HK-2 (cell line): ENCODE results near the gene HES3.
A peak's percentile ranks its signal among the peaks of the same experiment; 100 is the strongest.

ENCODE experiments used
- DNase-seq: peaks from one replicate; pipeline ENCODE4 v3.0.0-alpha.2; 2018; ENCODE audit not compliant: unreplicated experiment

Gene HES3, protein sequence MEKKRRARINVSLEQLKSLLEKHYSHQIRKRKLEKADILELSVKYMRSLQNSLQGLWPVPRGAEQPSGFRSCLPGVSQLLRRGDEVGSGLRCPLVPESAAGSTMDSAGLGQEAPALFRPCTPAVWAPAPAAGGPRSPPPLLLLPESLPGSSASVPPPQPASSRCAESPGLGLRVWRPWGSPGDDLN

DNA sequence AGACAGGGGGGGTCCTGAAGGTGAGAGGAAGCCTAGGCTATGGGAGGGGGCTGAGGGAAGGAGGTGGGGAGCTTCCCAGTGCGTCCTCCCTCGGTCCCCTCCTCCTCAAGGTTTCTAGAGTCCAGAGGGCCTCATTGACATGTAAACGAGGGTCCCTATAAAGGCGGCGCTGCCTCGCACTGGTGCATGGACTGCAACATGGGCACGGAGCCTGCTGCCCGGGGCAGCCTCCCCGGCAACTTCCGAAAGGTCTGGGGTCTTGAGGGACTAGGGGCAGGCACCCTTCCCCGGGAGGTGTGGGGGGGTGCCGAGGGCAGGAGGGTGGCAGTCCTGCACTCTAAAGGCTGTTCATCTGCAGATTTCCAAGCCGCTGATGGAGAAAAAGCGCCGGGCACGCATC lies at the start of gene HES3:
Gene HES3, plus strand, starts transcription at position 187 of the 400 bp plus-strand sequence. Its CDS starts 187 bp downstream, at position 374.
- no peak for DNase-seq

DNA sequence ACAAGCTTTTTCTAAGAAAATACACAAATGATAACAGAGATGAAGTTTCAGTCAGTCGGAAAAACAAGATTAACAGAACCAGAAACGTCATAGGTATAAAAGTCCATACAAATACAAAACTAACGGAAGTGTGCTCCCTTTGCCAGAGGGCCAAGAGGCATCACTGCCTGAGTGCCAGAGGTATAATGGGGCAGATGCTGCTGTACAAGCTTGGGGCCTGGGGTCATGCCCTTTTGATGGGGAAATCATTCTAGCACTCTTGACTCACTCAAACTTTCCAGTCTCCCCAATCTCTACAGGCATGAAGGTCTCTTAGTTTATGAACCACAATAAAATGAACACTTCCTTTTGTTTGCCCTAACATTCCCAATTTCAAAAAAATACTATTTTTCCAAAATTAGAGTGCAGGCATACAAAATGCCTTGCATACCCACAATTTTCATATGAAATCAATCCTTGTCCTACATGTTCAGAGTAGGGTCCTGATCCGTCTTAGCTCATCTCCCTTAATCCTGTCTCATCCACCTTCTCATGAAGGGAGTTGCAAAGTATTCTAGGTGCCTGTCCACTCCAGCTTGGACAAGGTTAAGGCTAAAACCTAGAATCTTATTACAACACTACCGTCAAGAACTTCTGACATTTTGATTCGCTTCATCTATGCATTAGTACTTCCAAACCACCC lies 46.1 kb upstream of the HES3 start:
- no peak for DNase-seq

DNA sequence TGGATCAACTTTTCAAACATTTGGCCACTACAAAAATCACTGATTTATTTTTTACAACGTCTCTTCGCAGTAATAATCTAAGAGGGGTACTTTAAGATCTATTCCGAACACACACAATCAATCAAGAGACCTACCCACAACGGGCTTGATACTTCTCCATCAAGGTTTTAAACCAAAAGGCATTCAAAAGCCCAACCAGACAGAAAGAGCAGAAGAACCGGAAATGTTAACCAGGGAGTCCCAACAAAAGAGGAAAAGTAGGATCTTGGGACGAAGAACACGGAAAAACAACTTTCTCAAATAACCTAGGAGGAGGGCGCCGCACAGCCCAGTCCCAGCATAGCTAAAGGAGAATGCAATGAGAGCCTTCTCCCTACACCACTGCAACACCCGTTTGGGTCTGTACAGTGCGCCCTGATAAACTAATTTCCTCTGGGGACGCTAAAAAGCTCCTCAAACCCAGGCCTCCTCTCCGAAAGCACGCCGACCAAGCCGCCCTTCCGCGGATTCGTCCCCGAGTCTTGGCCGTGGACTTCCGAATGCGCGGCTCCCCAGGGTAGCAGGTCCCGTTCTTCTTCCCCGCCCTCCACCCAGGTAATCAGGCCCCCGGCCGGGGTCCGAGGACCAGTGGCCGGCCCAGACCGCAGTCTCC lies 45.2 kb upstream of the HES3 start:
- DNase-seq, result no peak

GRCh38 chr1:6199298-6200187 lies 44.4 kb upstream of the HES3 start, which contains the start of gene RPL22:
RPL22 (minus strand) TSS chr1:6199595; CDS start chr1:6199573, 22 bp downstream.
- DNase-seq, result peak; percentile 97

DNA sequence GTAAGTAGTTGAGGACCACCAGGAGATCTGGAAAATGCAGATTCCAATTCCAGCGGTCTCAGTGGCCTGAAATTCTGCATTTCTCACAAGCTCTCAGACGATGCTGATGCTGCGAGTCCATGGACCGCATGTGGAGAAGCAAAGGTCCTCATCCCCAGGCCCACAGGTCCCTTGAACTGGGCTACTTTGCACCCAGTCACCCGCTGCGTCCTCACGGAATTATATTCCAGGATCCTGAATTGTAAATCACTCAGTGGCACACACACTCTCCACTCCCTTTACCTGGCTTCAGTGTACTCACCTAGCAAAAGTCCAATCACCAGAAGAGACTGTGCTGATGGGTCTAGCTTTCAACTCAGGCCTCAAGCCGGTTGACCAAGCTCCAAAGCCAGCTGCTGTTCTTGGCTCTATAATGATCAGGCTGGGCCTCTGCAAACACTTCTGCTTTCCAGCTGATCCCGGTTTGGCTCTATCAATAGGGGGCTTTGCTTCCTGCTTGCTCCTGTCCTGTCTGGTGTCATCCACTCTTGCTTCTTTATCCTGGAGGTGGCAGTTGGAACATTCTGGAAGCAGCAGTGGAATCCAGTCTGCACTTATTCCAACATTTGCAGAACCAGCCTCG lies 43.7 kb upstream of the HES3 start:
- no peak for DNase-seq

DNA sequence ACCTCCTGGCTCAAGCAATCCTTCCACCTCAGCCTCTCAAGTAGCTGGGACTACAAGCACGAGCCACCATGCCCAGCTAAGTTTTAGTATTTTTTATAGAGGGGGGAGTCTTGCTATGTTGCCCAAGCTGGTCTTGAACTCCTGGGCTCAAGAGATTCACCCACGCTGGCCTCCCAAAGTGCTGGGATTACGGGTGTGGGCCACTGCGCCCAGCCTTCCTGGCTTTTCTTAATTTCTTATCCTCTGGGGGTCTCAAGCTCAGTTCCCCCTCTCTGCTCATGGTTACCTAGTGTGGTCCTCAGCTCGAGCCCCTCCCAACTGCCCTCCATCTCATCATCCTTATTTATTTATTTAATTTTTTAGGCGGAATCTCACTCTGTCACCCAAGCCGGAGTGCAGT lies 41.7 kb upstream of the HES3 start:
- no peak for DNase-seq

DNA sequence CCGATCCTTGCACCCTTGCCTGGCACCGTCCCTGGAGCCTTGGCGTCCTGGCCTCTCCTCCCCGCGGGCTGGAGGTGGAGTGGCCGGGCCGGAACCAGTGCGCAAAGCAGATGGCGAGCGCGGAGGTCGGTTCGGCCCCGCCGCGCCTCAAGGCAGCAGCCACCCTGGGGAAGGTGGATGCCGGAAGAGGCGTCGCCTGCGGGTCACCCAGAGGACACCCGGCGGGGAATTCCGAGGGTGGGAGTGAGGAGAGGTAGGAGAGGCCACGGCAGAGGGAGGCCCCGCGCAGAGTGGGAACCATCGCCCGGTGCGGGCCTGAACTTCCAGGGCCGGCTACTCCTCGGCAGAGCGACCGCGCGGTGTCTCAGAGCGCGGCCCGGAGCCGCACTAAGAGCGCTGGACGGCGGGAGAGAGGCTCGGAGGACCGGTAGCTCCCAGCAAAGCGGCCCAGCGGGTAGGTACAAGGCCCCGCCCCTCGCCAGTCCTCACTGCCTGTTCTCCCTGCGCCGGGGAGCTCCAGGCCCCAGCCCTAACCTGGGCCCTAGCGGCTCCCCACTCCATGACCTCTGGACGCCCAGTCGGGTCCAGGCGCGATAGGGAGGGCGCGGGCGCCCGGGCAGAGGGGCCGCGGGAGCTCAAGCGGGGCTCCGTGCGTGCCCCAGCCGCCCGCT lies 38.0 kb upstream of the HES3 start, which contains the start of gene RNF207:
Gene RNF207, plus strand, starts transcription at position 271 of the 671 bp plus-strand sequence. CDS start 417 bp downstream, outside the sequence.
- peak; percentile 85 for DNase-seq

DNA sequence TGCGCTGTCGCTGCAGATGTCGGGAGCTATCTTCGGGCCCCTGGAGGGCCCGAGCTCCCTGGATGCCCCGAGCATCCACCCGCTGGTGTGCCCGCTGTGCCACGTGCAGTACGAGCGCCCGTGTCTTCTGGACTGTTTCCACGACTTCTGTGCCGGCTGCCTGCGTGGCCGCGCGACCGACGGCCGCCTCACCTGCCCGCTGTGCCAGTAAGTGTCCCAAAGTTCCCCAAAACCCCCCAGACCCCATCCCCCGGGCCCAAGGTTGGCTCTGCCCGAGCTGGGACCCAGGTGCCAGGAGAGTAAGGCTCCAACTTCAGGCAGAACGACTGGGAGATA lies 37.5 kb upstream of the HES3 start:
- no peak for DNase-seq

DNA sequence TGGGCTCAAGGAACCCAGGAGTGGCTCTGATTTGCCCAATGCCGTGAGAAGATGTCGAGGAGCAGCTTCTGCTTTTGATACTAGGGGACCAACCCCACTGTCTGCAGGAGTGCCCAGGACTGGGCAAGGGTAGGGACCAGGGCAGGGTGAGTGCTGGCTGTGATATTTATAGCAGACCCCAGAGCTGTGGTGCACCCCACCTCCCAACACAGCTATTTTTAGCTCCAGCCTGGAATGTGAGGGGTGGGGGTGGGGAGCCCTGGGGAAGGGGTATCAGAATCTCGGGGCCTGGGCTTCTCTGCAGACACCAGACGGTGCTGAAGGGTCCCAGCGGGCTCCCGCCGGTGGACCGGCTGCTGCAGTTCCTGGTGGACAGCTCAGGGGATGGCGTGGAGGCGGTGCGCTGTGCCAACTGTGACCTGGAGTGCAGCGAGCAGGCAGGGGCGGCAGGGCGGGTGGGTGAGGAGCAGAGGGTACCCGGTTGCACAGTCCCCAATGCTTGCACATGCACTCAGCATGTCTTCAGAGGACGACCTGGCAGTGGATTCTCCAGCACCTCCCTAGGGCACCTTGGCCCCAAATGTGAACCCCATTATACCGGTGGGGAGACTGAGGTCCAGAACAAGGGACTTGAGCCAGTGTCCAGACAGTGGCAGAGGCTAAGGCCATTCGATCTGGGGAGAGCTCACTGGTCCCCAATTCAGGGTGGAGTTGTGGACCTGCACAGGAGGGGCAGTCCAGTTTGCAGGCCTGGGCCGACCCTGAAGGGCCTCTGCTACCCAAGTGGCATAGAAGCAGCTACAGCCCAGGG lies 36.7 kb upstream of the HES3 start:
- DNase-seq, result no peak

DNA sequence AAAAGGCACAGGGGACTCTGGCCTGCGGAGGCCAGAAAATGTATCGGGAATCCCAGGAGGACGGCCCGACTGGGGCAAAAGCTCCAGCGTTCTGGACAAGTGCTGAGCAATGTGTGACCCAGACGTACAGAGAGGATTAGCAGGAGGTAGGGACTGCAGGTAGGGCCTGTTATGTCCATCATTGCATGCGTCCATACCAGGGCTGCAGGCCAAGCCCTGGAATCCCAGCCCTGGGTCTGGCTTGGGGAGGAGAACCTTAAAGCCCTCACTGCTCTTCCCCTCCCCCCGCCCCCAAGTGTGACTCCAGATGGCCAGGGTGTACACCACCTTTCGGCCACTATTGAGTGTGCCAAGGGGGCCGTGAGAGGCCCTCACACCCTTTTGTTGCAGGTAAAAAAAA lies 36.1 kb upstream of the HES3 start:
- no peak for DNase-seq

DNA sequence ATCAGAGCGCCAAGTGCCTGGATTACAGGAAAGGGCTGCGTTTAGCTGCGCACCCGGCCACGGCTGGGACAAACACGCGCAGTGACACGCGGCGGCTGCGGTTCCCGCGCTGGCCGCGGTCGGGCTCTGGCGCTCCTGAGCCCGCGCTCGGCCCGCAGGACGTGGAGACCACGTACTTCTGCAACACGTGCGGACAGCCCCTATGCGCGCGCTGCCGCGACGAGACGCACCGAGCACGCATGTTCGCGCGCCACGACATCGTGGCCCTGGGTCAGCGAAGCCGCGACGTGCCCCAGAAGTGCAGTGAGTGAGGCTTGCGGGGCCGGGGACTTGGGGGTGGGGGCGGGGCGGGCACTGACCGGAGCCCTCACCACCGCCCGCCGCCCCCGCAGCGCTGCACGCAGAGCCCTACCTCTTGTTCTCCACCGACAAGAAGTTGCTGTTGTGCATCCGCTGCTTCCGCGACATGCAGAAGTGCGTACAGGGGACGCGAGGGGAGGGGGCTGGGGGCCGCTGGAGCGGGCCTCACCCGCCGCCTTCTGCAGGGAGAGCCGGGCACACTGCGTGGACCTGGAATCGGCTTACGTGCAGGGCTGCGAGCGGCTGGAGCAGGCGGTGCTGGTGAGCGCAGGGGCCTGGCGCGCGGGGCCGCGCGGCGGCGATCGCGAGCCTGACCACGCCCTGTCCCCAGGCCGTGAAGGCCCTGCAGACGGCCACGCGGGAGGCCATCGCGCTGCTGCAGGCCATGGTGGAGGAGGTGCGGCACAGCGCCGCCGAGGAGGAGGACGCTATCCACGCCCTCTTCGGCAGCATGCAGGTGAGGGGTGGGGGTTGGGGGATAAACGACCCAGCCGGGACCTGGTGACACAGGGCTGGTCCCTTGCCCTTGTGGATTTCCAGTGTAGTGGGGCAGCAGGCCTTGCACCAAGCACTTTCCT lies 35.0 kb upstream of the HES3 start:
- DNase-seq, result no peak

DNA sequence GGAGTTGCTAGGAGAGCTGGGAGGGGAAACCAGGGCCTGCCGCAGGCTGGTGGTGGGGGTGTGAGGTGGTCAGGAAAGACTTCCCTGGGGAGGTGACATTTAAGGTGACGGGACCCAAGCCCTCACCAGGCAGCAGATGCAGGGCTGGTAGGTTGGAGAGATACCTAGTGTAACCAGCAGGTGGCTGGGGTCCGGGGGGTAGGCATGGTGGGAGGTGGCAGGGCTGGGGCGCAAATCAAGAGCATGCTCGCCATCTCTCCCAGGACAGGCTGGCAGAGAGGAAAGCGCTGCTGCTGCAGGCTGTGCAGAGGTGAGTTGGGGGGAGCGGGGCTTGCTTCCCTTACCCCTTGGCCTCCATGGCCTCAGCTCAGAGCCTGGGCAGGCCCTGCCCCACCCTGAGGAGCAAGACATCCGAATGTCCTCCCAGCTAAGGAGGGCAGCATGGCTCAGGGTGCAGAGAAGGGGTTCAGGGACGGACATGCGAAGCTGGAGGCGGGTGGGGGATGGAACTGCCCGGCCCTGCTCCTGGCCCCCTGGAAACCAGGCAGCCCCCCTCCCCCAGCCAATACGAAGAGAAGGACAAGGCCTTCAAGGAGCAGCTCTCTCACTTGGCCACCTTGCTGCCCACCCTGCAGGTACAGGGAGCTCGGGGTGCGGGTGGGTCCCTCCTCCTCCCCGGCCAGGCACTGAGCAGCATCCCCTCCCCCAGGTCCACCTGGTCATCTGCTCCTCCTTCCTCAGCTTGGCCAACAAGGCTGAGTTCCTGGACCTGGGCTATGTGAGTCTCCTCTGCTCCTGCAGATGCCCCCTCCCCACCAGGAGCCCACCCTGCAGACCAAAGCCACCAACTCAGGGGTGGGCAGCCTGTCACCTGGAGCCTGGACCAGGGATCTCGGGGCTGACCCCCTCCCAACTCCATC lies 34.1 kb upstream of the HES3 start:
- no peak for DNase-seq

DNA sequence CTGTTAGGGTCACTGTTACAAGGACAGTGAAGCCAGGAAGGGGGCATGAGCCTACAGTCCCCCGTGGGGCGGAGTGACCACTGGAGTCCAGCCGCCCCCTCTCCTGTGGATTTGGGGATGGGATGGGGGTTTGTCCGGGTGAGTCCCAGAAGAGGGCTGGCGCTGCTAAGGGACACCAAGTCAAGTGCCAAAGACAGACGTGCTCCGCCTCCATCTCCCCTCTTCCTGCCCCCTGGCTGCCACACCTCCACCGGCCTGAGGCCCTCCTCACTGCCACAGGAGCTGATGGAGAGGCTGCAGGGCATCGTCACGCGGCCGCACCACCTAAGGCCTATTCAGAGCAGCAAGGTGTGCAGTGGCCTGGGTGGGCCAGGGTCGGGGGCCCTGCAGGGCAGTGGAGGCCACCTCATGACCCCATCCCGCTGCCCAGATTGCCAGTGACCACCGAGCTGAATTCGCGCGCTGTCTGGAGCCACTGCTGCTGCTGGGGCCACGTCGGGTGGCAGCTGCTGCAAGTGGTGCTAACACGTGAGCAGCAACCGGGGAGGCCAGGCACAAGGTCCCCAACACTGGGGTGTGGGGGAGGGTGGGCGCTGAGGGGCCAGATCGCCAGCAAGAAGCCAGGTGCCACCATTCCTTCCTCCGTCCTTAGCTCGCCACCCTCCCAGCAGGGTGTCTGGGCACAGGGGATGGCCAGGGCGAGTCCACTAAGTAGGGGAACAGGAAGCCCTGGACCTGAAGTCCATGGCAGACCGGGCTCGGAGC lies 33.2 kb upstream of the HES3 start:
- DNase-seq, result no peak

GRCh38 chr1:6211731-6212130 lies 32.2 kb upstream of the HES3 start:
- DNase-seq, result no peak

GRCh38 chr1:6212193-6212959 lies 31.6 kb upstream of the HES3 start:
- DNase-seq, result no peak

DNA sequence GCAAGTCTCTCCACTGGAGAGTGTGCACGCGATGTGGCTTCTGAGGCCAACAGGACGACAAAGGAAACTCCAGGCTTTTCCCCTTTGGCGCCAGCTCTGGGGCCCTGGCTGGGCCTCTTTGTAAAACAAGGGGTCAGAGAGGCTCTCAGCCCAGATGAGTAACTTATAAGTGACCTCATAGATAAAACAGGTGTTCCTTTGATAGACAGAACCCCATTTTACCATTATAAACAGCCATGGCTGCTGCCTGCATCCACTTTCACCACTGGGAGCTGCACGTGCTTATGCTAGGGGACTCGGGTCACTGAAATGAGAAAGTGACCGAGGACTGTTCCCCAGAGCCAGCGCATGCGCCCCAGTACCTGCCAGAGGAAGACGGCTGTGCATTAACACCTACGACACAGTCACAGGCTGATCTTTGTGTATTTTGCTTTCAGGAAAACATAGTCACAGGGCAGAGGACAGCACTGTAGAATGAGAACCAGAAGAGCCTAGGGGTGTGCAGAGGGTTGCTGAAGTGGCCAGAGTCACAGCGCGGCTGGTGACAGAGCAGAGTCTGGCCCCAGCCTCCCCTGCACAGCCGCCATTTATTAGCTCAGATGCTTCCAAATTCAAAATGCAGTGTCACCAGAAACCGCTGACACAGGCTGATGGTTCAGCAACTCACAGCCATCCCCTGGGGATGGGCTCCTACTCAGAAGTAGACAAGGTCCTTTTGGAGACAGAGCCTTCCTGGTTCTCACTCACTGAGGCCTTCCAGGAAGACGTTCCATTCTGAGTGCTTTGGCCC lies 25.4 kb upstream of the HES3 start:
- no peak for DNase-seq
